HG02943 (cell line): ENCODE measurements around the gene RPL37.
A peak's percentile ranks its signal among the peaks of the same experiment; 100 is the strongest.
"Not testable (repeated sequence)": the region's sequence is repeated elsewhere in the genome, so short reads cannot be mapped to it uniquely, and the experiment has no call there.

Experiments used
- ATAC-seq: cut with Tn5 transposase; IDR thresholded peaks from one replicate; pipeline ENCODE4 v1.9.1; 2021; ENCODE audit warnings: mild to moderate bottlenecking, low read depth, moderate library complexity; ENCODE audit not compliant: unreplicated experiment

RPL37 gene

GRCh38 chr5:40834391-40834848 lies 602 bp downstream of the RPL37 start:
- peak; percentile 2 for ATAC-seq

DNA sequence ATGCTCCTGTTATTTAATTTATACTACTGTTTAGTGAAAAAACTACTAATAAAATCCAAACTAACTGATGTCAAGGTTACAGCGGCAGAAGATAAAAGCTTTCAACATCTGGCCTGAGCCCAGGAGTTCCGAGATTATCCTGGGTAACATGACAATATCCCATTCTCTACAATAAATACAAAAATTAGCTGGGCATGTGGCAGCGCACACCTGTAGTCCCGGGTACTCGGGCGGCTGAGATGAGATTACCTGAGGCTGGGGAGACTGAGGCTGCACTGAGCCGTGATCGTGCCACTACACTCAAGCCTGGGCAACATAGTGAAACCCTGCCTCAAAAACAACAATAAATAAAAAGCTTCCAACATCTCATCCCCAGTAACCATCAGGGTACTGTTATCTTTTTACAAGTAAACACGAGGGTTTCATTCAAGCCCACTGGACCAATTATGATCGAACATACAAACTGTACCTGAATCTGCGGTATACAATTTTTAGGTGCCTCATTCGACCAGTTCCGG lies 1.3 kb downstream of the RPL37 start:
- no peak for ATAC-seq

DNA sequence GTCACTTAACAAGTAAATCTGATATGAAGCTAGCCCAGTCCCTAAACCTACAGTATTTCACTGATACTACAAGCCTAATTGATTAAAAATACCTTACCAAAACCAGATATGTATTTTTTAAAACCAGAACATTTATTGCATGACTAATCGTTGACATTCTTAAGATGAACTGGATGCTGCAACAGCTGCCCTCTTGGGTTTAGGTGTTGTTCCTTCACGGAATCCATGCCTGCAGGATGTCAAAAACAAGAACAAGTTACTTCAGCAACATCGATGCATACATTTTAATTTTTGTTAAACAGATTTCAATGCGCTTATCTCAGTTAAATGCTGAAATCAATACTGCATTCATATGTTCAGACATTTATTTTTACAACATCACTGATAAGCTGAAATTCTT lies 2.7 kb downstream of the RPL37 start:
- ATAC-seq, result no peak

GRCh38 chr5:40831346-40832210 lies 3.4 kb downstream of the RPL37 start:
- ATAC-seq, result no peak

DNA sequence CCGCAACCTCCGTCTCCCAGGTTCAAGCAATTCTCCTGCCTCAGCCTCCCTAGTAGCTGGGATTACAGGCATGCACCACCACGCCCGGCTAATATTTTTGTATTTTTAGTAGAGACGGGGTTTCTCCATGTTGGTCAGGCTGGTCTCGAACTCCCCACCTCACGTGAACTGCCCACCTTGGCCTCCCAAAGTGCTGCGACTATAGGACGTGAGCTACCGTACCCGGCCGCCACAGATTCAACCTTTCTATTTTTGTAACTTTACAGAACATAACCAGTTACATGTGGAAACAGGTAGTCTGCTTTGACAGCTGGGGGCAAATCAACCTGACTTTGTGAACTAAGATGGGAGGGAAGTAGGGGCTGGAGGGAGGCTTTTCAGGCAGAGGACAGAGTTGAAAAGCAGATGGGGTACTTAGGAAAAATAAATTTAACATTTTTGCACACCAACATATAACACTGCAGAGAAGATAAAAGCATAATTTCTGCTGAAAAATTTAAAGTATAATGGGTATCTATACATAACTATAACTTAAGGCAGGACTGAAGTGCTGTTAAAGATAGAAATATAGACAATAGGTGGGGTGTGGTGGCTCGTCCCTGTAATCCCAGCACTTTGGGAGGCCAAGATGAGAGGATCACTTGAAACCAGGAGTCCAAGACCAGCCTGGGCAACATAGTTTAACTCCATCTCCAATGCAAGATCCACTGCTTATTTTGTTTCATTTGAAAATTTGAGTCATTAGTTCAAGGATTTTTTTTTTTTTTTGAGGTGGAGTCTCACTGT lies 5.1 kb downstream of the RPL37 start:
- no peak for ATAC-seq

DNA sequence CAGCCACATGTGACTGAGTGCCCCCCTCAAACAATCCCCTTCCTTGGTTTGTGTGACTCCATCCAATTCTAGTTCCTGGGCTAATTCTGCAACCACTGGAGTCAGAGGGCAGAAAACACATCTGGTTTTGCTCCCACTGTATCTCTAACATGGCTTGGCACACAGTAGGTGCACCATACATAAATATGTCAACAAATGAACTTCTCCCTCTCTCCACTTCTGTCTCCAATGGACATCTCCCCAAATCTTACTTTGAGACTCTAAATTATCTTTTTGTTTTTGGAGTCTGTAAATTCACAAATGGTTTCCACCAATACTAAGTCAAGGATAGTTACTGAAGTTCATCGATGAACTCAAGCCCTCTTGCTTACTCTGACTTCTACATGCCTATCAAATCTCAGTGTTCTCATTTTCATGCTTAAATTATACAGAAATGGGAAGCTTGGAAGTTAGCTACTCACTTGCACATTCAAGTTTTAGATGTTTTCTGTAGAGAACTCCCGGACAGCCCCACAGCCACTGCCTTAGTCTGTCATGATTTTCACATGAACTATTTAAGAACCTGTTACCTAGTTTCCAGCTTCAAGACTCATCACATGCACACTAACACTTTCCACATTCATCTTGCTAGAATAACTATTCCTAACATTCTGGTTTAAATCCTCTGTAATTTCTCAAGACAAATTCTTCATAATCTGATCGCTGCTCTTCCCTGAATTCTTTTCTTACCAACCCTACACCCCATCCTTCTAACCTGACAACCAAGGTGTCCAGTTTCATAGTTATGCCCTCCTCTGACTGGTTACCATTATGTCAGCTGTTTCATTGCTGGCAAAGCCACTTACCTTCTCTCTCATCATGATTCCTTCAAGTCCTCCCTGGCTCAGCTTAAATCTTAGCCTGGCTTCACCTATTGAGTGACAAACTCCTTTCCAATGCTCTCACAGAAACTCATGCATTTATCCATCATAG lies 6.0 kb downstream of the RPL37 start:
- ATAC-seq, result no peak

DNA sequence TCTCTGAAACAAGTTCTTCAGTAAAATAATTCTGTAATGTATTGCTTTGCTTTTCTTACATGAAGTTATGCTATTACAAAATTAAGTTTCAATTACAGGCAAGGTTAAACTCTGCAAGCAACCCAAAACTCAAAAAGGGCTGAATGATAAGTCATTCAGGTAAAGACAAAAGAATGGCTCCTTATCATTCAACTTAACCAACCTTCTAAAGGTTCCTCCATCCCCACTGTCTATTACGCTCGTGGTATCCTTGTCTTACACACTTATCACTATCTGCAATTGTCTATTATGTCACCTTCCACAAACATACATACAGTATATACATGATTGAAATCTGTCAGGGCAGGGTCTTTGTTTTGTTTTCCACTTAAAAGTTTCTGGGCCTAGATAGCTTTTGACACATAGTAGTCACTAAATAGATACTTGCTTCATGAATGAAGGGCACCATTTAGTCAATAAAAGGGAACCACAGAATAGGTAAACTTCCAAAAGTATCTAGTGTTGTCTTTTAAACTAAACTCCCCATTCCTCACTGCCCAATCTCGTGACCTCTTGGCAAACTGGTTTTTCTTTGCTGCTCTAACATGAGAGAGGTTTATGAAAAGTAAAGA lies 6.9 kb downstream of the RPL37 start:
- no peak for ATAC-seq

GRCh38 chr5:40827188-40827977 lies 7.6 kb downstream of the RPL37 start:
- ATAC-seq, result no peak

DNA sequence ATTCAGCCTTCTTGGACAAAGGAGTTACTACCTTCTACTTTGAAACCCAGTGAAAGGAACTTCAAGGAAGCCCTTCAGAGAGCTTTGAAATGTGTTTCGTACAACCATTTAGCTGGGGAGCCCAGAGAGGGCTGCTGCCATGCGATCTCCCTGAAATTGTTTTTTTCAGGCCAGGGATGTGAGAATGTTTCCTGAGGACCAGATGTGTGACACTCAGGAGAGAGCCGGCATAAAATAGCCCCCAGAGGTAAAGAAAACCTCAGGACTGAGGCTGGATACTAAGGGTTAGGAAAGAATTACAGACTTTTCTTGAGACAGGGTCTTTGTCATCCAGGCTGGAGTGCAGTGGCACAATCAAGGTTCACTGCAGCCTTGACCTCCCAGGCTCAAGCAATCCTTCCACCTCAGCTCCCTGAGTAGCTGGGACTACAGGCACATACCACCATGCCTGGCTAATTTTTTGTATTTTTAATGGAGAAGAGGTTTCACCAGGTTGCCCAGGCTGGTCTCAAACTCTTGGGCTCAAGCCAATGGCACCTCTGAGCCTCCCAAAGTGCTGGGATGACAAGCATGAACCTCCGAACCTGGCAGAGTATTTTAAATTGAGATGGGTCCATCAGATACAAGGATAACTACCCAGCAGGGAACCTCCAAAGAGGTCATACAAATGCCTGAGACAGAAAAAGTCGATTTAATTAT lies 8.4 kb downstream of the RPL37 start:
- no peak for ATAC-seq

DNA sequence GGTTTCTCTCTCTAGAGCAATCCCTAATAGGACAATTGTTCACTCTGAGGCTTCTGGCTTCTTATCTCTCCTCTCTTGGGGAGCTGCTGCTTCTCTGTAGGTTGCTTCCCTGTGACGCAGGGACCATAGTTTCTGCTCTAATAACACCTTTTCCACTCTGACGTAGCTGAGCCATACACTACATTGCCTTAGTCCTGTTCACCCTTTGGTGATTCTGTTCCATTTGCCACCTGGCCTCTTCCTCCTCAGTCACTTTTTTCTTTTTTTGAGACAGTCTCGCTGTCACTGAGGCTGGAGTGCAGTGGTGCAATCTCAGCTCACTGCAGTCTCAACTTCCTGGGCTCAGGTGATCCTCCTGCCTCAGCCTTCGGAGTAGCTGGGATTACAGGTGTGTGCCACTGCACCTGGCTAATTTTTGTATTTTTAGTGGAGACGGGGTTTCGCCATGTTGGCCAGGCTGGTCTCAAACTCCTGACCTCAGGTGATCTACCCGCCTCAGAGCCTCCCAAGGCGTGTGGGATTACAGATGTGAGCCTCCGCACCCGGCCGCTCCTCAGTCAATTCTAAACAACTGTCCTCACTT lies 9.5 kb downstream of the RPL37 start:
- not testable (repeated sequence) for ATAC-seq

- ATAC-seq, result no peak
Observed at GRCh38 chr5:40823459-40823858, 11.6 kb downstream of the RPL37 start.

DNA sequence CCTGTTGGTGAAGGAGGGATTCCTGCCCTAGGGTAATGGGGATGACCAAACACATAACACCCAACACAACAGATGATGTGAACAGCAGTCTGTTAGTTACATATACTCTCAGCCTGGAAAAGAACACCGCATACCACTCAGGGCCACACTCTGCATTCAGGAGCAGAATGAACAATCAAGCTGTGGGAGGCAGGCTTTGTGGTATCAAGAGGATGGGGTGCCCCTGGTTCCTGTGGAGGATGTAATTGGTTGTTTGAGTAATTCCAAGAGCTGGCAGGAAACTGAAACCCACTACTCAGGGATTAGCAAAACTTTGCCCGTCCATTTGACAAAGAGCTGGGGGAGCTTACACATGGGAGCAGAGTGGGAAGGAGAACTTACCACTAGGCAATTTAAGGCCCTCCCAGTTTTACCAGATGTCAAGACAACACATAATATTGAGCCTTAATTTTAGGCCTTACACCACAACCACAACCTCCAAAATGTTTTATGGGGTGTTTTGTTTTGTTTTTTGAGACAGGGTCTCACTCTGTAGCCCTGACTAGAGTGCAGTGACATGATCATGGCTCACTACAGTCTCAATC lies 21.2 kb downstream of the RPL37 start:
- no peak for ATAC-seq

DNA sequence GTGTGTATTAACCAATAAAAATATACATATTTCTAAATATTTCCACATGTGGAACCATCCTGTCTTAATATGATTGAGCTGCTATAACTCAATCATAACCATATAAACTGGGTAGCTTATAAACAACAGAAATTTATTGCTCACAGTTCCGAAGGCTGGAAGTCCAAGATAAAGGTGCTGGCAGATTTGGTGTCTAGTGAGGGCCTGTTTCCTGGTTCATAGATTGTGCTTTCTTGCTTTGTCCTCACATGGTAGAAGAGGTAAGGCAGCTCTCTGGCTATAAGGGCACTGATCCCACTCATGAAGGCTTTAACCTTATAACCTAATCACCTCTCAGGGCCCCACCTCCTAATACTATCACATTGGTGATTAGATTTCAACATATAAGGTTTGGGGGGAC lies 22.9 kb downstream of the RPL37 start:
- ATAC-seq, result no peak

DNA sequence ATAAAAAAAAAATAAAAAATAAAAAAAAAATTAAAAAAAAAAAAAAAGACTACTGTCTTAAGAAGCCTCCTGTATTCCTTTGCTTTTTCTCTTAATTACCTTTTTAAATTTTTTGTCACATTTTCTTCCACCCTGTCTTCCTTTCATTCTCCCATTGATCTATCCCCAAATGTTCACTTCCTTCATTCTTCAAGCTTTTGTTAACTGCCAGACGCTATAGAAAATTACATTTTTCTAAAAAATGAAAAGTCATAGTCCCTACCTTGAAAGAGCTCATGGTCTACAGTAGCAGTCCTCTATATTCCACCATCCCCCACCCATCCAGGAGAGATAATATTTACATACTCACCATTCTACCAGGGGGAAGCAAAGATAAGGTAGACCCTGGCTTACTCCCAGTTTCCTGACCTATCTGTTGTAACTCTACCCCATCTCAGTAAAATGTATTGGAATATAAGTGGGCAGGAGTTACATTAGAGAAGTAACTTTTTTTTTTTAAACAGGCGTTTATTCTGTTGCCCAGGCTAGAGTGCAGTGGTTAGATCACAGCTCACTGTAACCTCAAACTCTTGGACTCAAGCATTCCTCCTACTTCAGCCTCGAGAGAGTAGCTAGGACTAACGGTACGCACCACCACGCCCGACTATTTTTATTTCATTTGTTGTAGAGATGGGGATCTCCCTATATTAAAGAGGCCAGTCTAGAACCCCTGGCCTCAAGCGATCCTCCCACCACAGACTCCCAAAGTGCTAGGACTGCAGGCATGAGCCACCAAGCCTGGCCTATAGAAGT lies 33.1 kb downstream of the RPL37 start:
- ATAC-seq, result no peak

- no peak for ATAC-seq
Observed at GRCh38 chr5:40799258-40799657, 35.8 kb downstream of the RPL37 start.

DNA sequence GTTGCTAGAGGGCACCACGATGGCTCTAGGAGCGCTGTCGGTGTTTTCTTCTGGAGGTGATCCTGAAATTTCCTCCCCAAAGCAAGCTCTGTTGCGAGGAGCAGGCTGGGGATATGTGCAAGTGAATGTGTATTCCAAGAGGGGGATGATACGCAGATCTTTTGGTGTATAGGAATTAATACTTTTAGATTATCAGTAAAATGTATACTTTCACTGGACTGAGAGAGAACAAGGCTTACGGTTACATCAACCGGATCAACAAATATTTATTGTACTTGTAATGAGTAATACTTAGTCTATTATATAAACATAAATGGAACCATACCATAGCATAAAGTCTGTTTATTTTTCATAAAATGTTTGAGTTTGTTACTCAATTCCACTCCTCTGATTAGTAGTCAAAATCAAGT lies 36.2 kb downstream of the RPL37 start:
- ATAC-seq, result no peak
